NOMO-1 treated with DMSO at 0.1 percent for 48 hours (cell line): ENCODE data around the gene NUF2.

Source experiments
- DNase-seq: peaks from one replicate; lab custom pipeline; 2025; ENCODE audit not compliant: unreplicated experiment; lab: John Stamatoyannopoulos, UW

The NUF2 gene

GRCh38 chr1:163399001-163399400 is 77.2 kb downstream of the NUF2 start:
- no peak for DNase-seq

- no peak for DNase-seq
These were observed 78.3 kb downstream of the NUF2 start for GRCh38 chr1:163399976-163400601.

- DNase-seq, result no peak
These were observed 79.5 kb downstream of the NUF2 start for GRCh38 chr1:163401211-163401610.
